BJ (cell line): ENCODE data around the gene PRUNE1. TPM values are rescaled to one million over a fixed set of nuclear protein-coding genes. Genes with fewer than 3 reads are reported as not detected.

Experiments used
- CTCF ChIA-PET: fragments of 350-600 bp; formaldehyde crosslinking; extraction: SDS; loops from one replicate; lab custom pipeline; 2021; ENCODE audit warnings: antibody characterized with exemption, inconsistent platforms; lab: Yijun Ruan, JAX
- POLR2A ChIA-PET: fragments of 300-600 bp; sonication (Branson Sonifier 250); formaldehyde crosslinking; extraction: SDS; loops from one replicate; lab custom pipeline; 2021; ENCODE audit warnings: antibody characterized with exemption; lab: Charles Lee
- DNase-seq: peaks from one replicate; pipeline ENCODE4 v3.0.0-alpha.2; 2011; ENCODE audit warnings: low read depth
- H3K27me3 ChIP-seq: 2 replicates; pipeline ENCODE4 v1.6.0; 2011; ENCODE audit warnings: low read length; ENCODE audit not compliant: control insufficient read depth, insufficient read depth
- H3K36me3 ChIP-seq: 2 replicates; pipeline ENCODE4 v1.5.1; 2011; ENCODE audit warnings: low read length; ENCODE audit not compliant: control insufficient read depth, insufficient read depth
- H3K4me3 ChIP-seq: 2 replicates; pipeline ENCODE4 v1.5.1; 2011; ENCODE audit warnings: low read depth, mild to moderate bottlenecking, control low read depth, low read length
- polyA plus RNA-seq: library from polyadenylated mRNA; depleted of rRNA; stranded (reverse); fragments of >200 nt; gene quantifications from 2 replicates; pipeline ENCODE4 v1.2.3, GENCODE V29; 2011
- TF ChIP-seq, protein P1 (sequence below): IDR thresholded peaks from 2 replicates; pipeline ENCODE4 v1.5.1; 2011; ENCODE audit warnings: low read depth, mild to moderate bottlenecking, control low read depth, inconsistent platforms, low read length, moderate library complexity; ENCODE audit not compliant: insufficient read depth

PRUNE1 gene
- polyA plus RNA-seq, 1 experiment = 16.2 TPM

DNA sequence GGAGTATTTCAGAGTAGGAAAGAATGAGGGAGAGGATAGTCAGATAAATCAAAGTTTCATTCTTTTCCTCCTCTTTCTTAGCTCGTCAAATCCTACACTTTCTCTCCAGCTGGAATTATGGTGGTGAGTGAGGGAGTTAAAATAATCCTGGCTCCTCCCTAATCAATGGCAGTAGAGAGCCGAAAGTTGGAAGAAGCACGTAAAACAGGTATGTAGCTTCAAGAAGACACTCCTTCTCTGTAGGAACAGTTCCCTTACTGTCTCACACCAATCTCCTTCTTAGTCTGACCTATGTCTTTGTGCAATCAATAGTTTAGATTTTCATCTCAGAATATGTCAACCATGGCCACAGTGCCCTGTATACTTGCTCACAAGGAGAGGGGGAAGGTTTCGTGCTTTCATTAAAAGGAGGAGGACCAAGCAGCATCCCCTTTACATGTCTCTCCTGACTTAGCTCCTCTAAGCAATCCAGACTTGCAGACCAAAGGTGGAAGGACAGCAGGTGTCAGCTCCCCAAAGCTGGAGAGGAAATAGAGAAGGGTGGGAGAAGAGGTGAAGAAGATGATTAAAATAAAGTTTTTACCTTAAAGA, 2.4 kb upstream of the PRUNE1 start:
- POLR2A ChIA-PET = interaction anchor here (0.6 kb wide), 1 partner anchor 198 kb away, joined by 3 read pairs; the partner anchor contains the start of gene CTSK
- DNase-seq = no peak
- Histone ChIP-seq H3K27me3 (no peaks in the 10 kb centered on the region), H3K4me3 (peak overlapping the region; percentile 48), H3K36me3 (peaks cover 4% of the 10 kb centered on the region)
- TF ChIP-seq, protein P1, sequence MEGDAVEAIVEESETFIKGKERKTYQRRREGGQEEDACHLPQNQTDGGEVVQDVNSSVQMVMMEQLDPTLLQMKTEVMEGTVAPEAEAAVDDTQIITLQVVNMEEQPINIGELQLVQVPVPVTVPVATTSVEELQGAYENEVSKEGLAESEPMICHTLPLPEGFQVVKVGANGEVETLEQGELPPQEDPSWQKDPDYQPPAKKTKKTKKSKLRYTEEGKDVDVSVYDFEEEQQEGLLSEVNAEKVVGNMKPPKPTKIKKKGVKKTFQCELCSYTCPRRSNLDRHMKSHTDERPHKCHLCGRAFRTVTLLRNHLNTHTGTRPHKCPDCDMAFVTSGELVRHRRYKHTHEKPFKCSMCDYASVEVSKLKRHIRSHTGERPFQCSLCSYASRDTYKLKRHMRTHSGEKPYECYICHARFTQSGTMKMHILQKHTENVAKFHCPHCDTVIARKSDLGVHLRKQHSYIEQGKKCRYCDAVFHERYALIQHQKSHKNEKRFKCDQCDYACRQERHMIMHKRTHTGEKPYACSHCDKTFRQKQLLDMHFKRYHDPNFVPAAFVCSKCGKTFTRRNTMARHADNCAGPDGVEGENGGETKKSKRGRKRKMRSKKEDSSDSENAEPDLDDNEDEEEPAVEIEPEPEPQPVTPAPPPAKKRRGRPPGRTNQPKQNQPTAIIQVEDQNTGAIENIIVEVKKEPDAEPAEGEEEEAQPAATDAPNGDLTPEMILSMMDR = no peak
- CTCF ChIA-PET = interaction anchor here (0.8 to 4.9 kb wide), 18 partner anchors 10 to 431 kb away, joined by 3 to 64 read pairs (median 4); partner anchors contain the start of genes ANXA9, C1orf56 and CDC42SE1

DNA sequence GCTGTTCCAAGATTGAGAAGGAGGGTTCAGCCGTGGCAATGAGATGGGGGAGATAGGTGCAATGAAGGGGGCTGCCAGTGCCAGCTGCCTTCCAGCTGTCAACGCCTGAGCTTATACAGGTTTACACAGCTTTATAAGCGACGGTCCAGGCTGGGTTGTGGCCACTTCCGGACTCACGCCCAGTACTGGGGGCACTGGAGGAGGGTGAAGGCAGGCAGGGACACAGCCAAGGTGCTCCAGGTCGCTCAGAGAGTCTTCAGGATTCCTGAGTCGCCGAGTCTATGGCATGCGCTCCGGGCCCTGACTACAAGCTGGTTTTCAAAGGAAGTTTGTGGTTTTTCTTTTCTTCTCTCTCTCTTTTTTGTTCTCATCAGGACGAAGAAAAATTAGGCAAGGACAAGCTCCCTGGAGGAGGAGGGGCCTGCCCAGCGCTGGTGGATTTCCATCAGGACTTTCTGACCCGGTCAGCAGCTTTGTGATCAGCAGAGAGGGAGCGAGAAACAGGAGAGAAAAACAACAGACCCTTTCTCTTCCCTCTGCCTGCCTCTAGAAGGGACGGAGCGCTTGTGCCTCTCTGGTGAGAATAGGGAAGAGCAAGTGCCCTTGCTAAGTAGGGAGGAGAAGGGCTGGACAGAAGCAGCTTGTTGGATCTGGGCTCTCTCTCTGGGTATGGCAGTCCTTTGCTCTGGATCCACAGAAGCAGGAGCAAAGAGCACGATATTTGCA, 1.8 kb upstream of the PRUNE1 start, which contains the start of gene MINDY1:
Gene MINDY1, minus strand, starts transcription at position 576 of the 726 bp plus-strand sequence. CDS start 4,285 bp downstream, outside the sequence.
- CTCF ChIA-PET = interaction anchor here (0.6 to 4.9 kb wide), 20 partner anchors 10 to 431 kb away, joined by 3 to 64 read pairs (median 4); partner anchors contain the start of genes ANXA9, C1orf56 and CDC42SE1
- peak within 1 kb of the TSS; percentile 48 for H3K4me3 ChIP-seq
- H3K27me3 ChIP-seq = no peaks in the 10 kb centered on the region
- peak; percentile 48 for DNase-seq
- TF ChIP-seq, protein P1 = peak; percentile 75
- POLR2A ChIA-PET = interaction anchor here (0.6 kb wide), 3 partner anchors 21 to 198 kb away, joined by 3 to 8 read pairs (median 3); partner anchors contain the start of genes CERS2 and CTSK
- peaks cover 4% of the 10 kb centered on the region for H3K36me3 ChIP-seq

DNA sequence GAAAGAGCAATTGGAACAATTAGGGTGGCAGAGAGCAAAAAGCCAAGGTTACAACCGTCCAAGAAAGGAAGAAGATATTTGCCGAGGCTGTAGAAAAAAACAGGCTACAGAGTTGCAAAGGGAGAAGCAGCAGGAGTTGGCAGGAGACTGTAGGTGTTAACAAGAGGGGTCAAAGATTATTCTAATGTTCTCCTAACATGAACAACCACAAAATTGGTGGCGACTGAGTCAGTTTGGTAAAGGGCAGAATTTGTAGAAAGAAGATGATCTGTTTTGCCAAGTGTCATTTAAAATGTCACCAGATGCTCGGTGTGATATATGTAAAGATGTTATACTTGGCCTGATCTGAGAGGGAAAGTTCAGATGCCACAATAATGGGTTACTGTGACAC, 401 bp upstream of the PRUNE1 start:
- DNase-seq = no peak
- Histone ChIP-seq H3K36me3 (no peaks in the 10 kb centered on the region), H3K27me3 (no peaks in the 10 kb centered on the region), H3K4me3 (peak overlapping the region; percentile 14; the same call in 1 of the 2 replicates)
- ChIA-PET CTCF (interaction anchor here (1.7 to 4.9 kb wide), 2 partner anchors 12 to 39 kb away, joined by 5 to 64 read pairs; no protein-coding TSS in a partner anchor), POLR2A (no interaction called here)
- TF ChIP-seq, protein P1 = no peak

DNA sequence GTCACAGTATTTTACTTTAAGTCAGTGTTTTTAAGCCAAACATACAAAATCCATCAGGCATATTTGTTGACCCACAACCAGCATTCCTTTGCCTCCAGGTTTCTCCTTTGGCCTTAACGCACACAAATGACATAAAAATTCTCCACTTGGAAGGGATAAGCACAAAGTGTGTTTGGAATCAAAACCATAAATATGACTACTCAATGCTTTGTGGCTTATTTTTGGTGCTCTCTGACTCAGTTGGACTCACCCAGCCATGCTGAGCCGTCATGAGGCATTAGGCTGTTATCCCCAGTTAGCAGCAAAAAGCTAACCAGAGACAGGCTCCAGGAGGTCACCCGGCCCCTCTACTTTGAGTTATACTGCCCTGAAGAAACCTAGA, 948 bp downstream of the PRUNE1 start:
- Histone ChIP-seq H3K27me3 (no peaks in the 10 kb centered on the region), H3K4me3 (peak overlapping the region; percentile 67), H3K36me3 (no peaks in the 10 kb centered on the region)
- TF ChIP-seq, protein P1 = no peak
- peak; percentile 39 for DNase-seq
- ChIA-PET POLR2A (interaction anchor here (0.6 kb wide), 1 partner anchor 233 kb away, joined by 14 read pairs; no protein-coding TSS in a partner anchor), CTCF (interaction anchor here (0.6 to 1.6 kb wide), 3 partner anchors 13 to 35 kb away, joined by 3 read pairs; no protein-coding TSS in a partner anchor)
